AG08395 (cell line): ENCODE measurements around the gene TXNDC9.
A peak's percentile ranks its signal among the peaks of the same experiment; 100 is the strongest.
"Not testable (repeated sequence)": the region's sequence is repeated elsewhere in the genome, so short reads cannot be mapped to it uniquely, and the experiment has no call there.

Experiments
- DNase-seq: peaks from one replicate; pipeline ENCODE4 v3.0.0; 2012; ENCODE audit warnings: mixed read lengths, low spot score

TXNDC9 gene, protein sequence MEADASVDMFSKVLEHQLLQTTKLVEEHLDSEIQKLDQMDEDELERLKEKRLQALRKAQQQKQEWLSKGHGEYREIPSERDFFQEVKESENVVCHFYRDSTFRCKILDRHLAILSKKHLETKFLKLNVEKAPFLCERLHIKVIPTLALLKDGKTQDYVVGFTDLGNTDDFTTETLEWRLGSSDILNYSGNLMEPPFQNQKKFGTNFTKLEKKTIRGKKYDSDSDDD

DNA sequence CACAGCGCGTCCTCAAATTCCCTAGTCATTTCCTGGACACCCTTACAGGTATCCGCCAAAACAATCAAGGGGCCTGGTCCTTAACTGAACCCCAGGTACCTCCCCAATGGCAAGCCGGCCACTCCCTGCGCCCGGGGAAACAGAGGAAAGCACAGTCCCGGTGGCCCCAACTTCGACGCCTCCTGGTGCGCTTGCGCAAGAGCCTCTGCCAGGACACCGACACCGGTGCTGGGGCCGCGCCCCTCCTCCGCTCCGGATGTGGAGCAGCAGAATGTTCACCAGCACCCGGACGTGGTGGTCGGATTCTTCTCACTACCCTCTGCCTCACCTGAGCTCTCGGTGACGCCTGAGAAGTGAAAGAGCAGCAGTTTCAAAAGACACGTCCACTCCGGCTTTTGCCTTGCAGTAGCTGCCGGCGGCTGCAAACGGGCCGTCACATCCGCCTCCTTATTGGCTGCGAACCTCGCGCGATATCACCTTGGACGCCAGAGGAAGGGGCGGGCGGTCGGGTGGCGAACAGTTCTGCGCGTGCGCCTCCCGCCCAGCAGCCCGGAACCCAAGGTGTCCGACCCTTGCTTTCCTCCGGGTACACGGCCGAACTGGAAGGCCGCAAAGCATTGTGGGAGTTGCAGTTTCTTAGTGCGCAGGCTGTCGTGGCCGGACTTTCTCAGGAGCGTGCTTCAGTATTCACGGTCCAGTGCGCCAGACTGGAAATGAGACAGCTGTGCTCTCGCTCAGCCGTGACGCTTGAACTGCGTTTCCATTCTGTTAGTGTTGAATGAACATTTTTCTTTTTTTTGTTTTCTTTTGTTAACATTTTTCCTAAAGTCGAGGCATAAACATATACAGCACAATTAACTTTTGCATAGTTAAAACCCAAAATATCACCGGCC lies at the start of gene TXNDC9:
Gene TXNDC9 (minus strand): TSS at position 423 of the 893 bp plus-strand sequence. CDS start 3,123 bp downstream, outside the sequence.
- DNase-seq = peak; percentile 99

DNA sequence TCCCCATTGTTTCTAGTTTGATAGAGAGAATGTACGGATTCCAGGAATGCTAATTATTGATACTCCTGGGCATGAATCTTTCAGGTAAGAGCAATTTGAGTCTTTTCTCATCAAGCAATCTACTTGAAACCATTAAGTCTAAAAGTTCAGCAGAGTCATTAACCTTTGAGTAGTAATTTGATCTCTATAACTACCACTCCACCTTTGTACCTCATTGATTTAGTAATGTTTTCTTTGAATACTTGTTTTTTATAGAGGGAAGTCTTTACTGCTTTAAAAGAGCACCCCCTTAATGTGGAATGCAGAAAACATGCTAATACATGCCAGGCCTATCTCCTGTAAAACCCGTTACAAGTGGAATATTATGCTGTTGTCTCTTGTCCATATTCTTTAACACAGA lies 46.0 kb upstream of the TXNDC9 start:
- no peak for DNase-seq

GRCh38 chr2:99380376-99381010 lies 44.4 kb upstream of the TXNDC9 start:
- DNase-seq = no peak

DNA sequence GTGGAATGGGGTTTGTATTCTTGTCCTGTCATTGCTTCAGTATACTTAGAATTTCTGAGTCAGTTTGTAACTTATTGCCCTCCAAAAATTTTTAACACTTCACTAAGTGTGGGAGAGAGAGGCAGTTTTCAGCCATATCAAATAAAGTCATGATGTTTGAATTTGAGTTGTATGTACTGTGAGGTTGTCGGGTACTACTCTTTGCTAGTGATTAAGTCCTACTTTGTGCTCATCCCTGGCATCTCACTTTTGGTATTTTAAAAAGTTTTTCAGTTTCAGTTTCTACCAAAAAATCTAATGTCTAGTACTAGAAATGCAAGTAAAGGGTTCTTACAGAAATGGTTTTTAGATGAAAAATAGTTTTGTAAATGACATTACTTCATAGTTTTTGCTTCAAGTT lies 41.7 kb upstream of the TXNDC9 start:
- no peak for DNase-seq

DNA sequence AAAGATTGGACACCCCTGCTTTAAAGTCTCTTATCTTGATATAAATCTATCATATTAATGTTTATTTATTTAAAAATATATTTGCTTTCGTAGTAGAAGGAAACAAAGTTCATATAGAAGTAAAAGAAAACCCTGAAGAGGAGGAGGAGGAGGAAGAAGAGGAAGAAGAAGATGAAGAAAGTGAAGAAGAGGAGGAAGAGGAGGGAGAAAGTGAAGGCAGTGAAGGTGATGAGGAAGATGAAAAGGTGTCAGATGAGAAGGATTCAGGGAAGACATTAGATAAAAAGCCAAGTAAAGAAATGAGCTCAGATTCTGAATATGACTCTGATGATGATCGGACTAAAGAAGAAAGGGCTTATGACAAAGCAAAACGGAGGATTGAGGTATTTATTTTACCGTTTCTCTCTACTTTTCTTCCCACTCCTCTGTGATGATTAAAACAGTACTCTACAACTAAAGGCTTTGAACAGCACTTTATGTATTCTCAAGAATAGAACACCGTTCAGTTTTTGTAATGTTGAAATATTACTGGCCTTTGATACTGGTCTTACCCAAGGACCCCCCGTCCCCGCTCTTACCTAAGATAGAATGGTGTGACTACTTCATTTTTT lies 40.2 kb upstream of the TXNDC9 start:
- no peak for DNase-seq

- no peak for DNase-seq
Measured at GRCh38 chr2:99374747-99375146, 38.6 kb upstream of the TXNDC9 start.

- DNase-seq = no peak
Measured at GRCh38 chr2:99373144-99373543, 37.0 kb upstream of the TXNDC9 start.

GRCh38 chr2:99368854-99369253 lies 32.7 kb upstream of the TXNDC9 start:
- DNase-seq = not testable (repeated sequence)

DNA sequence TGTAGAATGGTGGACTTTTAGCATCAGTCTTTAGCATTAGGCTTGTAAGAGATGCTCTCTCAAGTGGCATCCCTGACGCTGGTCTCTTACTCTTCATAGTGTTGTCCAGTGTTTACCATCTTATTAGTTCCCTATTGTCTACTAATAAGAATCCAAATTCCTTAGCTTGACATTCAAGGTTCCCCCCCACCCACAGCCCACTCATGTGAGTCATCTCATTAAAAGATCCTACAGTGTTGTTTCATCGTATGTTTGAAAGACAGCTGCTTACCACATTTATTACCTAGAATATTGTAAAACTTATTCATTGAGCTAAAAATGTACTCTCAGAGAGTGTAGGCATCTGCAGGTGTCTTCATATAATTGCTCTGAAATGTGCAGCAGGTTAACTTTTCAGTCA lies 29.5 kb upstream of the TXNDC9 start:
- no peak for DNase-seq

DNA sequence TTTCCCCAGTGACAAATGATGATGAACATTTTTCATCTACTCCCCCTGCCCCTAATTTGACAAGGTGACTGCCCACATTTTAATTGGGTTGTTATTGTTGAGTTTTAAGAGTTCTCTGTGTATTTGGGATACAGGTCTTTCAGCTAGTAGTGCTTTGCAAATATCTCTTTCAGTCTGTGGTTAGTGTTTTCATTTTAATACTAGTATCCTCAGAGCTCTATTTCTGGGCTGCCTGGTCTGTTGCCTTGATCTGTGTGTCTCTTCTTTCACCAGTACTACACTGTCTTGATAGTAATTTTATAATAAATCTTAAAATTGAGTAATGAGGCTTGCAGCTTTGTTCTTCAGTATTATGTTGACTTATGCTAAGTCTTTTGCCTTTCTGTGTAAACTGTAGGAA lies 20.7 kb upstream of the TXNDC9 start:
- no peak for DNase-seq

DNA sequence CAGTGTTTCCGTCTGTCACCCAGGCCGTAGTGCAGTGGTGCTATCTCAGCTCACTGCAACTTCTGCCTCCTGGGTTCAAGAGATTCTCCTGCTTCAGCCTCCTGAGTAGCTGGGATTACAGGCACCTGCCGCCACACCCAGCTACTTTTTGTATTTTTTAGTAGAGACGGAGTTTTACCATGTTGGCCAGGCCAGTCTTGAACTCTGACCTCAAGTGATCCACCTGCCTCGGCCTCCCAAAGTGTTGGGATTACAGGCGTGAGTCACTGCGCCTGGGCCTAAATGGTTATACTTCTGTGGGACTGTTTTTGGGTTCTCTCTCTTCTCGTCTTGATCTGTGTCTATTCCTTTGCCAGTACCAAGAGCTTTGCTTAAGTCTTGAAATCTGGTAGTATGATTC lies 18.7 kb upstream of the TXNDC9 start:
- DNase-seq = not testable (repeated sequence)

DNA sequence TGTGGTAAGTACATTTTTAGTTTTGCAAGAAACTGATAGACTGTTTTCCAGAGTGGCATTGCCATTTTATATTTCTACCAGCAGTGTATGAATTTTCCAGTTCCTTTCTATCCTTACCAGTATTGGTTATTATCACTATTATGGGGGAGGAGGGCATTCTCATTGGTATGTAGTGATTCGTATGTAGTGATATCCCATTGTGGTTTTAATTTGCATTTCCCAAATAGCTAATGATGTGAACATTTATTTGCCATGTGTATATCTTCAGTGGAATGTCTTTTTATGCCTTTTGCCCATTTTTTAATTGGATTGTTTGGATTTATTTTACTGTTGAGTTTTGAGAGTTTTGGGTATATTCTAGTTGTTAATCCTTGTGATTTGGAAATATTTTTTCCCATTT lies 17.9 kb upstream of the TXNDC9 start:
- DNase-seq = peak; percentile 47

DNA sequence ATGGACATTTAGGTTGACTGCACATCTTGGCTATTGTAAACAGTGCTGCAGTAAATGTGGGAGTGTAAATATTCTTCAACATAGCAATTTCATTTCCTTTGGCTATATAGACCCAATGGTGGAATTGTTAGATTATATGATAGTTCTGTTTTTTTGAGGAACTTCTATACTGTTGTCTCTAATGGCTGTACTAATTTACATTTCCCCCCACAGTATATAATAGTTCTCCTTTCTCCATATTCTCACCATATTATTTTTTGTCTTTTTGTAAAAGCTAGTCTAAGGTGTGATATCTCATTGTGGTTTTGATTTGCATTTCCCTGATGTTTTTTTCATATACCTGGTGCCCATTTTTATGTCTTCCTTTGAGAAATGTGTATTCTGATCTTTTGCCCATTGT lies 14.1 kb upstream of the TXNDC9 start:
- DNase-seq = no peak

- DNase-seq = no peak
Measured at GRCh38 chr2:99348173-99348572, 12.0 kb upstream of the TXNDC9 start.

GRCh38 chr2:99346218-99346617 lies 10.1 kb upstream of the TXNDC9 start:
- no peak for DNase-seq

GRCh38 chr2:99345446-99345845 lies 9.3 kb upstream of the TXNDC9 start:
- not testable (repeated sequence) for DNase-seq

GRCh38 chr2:99342536-99342935 lies 6.4 kb upstream of the TXNDC9 start:
- no peak for DNase-seq

DNA sequence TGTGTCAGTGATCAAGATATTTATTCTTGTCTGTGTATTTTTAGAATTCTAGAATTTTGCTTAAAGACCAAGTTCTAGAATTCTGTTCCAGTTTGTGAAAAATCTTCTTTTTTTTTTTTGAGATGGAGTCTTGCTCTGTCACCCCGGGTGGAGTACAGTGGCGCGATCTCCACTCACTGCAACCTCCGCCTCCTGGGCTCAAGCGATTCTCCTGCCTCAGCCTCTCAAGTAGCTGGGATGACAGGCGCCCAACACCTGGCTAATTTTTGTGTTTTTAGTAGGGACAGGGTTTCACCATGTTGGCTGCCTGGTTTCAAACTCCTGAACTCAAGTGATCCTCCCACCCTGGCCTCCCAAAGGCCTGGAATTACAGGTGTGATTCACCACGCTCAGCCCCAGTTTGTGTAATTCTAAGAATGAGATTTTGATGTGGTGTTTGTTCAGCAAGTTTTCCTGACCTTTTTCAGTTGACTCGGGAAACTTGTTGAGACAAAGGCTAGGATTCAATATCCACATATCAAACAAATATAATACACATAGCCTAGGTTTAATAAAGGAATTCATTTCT lies 4.6 kb upstream of the TXNDC9 start:
- DNase-seq = no peak

- no peak for DNase-seq
Measured at GRCh38 chr2:99338029-99338585, 2.0 kb upstream of the TXNDC9 start.

- peak; percentile 97 for DNase-seq
Measured at GRCh38 chr2:99337113-99338028, 1.2 kb upstream of the TXNDC9 start, which contains the start of gene EIF5B. EIF5B (plus strand) TSS chr2:99337389; CDS start chr2:99337555, 166 bp downstream.

- DNase-seq = no peak
Measured at GRCh38 chr2:99336804-99337112, 625 bp upstream of the TXNDC9 start.
